Peyer's patch (tissue), 4 donors: Measurements from ENCODE around the gene RPTOR.

ENCODE experiments used
- POLR2A ChIP-seq, 2 donors: fragments of 450-650 bp; IDR thresholded peaks; one replicate each; pipeline ENCODE4 v1.5.1; 2017; ENCODE audit warnings: antibody characterized with exemption in 2 of 2, mild to moderate bottlenecking in 2 of 2, moderate library complexity in 2 of 2
- TF ChIP-seq, protein P1 (sequence below), 6 experiments: fragments of 450-650 bp in 4 of 6; fragments of 200-600 bp in 2 of 6; sonication (generic) in 1 of 6; IDR thresholded peaks; one replicate each; pipeline ENCODE4 v1.5.1; 2017 to 2019; ENCODE audit warnings: antibody characterized with exemption in 6 of 6, mild to moderate bottlenecking in 3 of 6, moderate library complexity in 1 of 6

DNA sequence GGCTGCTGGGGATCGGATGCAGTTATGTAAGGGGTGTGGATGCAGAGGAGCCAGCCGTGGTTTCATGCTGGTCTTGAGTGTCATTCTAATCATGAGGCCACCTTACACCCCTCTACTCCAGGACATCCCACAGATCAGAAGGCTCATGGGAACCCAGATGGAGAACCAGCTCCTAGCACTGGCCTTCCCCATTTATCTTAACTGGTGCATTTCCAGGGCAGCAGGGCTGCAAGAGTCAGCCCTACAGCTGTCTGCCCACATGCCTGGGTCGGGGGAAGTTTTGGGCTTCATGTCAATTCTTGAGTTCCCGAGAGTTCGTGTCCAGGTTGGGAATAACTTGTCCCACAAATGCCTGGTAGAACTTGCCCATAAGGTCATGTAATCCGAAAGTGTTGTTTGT, 29.1 kb downstream of the RPTOR start:
- no peak for TF ChIP-seq POLR2A (IDR thresholded peaks at IDR 0.05)
- TF ChIP-seq, protein P1, sequence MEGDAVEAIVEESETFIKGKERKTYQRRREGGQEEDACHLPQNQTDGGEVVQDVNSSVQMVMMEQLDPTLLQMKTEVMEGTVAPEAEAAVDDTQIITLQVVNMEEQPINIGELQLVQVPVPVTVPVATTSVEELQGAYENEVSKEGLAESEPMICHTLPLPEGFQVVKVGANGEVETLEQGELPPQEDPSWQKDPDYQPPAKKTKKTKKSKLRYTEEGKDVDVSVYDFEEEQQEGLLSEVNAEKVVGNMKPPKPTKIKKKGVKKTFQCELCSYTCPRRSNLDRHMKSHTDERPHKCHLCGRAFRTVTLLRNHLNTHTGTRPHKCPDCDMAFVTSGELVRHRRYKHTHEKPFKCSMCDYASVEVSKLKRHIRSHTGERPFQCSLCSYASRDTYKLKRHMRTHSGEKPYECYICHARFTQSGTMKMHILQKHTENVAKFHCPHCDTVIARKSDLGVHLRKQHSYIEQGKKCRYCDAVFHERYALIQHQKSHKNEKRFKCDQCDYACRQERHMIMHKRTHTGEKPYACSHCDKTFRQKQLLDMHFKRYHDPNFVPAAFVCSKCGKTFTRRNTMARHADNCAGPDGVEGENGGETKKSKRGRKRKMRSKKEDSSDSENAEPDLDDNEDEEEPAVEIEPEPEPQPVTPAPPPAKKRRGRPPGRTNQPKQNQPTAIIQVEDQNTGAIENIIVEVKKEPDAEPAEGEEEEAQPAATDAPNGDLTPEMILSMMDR (IDR thresholded peaks at IDR 0.05), result no peak
